ENCODE measurements around the gene JCHAIN.

JCHAIN gene

DNA sequence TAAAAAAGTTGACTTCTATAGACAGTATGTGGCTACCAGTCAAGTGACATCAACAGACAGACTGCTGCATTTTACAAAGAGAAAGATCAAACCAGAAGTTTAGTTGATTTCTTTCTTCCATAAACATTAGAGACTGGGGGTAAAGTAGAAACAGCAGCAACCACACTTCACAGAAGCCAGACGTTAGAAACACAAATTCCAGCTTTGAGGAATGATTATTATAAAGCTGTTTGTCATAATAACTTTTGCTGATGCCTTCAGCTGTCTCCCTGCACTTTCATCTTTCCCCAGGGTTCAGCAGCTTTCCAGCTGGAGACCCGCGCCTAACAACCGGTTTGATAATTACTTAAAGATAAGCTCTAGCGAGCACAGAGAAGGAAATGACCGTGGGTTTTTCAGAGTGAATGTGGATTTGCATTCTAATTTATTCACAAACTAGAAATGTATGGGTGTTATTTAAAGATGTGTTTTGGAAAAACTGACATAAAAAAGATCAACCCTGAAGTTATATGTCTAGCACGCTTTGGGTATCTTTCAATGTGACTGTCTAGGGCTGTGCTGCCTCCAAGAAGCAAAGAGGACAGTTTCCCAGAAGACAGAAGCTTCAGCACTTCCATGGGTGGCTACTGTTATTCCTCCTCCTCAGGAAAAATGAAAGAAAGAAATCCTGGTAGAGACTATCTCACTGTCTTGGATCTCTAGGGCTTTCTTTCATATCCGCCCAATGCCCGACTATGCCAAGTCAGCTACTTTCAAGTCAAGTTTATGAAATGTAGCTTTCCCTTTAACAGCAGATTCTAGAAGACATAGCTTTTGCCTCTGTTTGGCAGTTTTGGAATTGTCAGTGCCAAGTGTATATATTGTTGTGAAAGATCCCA lies 52.8 kb downstream of the JCHAIN start:
- DNase-seq (ENCODE audit: low read depth) = no peak
- H3K4me3 ChIP-seq (ENCODE audit: low read depth, low read length) = no peak overlapping the region
- no peak for TF ChIP-seq CTCF (IDR thresholded peaks at IDR 0.05; ENCODE audit: control insufficient read depth, extremely low read depth, insufficient read depth)

GRCh38 chr4:70608324-70608723 lies 58.0 kb downstream of the JCHAIN start:
- no peak for TF ChIP-seq CTCF (IDR thresholded peaks at IDR 0.05; ENCODE audit: control insufficient read depth, extremely low read depth, insufficient read depth)
- no peak overlapping the region for H3K4me3 ChIP-seq (ENCODE audit: low read depth, low read length)
- DNase-seq (ENCODE audit: low read depth) = no peak

DNA sequence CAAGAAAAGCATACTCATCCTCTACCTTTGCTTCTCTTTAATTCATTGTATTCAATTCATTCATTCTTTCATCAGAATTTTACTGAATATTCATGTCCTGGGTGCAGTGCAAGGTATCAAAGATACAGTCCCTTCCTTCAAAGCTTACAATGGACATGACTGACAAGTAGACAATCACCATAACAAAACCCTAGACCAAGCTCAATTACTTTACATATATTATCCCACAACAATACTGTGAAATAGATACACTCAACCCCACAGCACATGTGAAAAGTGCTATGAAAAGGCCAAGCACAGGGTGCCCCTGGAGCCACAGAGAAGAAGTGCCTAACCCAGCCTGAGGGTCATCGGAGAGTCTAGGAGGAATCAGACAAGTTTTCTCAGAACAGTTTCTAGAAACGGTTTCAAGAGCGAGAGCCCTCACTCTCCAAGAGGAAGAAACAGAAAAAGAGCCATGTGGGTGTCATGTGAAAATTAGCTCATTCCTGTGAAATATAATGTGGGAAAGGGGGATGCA lies 58.9 kb downstream of the JCHAIN start:
- no peak overlapping the region for H3K4me3 ChIP-seq (ENCODE audit: low read depth, low read length)
- no peak for DNase-seq (ENCODE audit: low read depth)
- TF ChIP-seq CTCF (IDR thresholded peaks at IDR 0.05; ENCODE audit: control insufficient read depth, extremely low read depth, insufficient read depth) = no peak

DNA sequence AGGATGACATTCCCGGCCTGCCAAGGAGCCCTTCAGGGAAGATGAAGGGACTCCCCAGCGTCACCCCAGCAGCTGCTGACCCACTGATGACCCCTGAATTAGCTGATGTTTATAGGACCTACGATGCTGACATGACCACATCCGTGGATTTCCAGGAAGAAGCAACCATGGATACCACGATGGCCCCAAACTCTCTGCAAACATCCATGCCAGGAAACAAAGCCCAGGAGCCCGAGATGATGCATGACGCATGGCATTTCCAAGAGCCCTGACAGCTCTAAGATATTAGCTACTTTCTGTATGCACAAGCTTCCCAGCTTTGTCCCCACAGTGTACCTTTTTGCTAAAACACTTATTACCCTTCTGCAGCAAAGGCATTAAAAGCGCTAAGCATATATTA lies 59.8 kb downstream of the JCHAIN start:
- DNase-seq (ENCODE audit: low read depth) = no peak
- no peak overlapping the region for H3K4me3 ChIP-seq (ENCODE audit: low read depth, low read length)
- no peak for TF ChIP-seq CTCF (IDR thresholded peaks at IDR 0.05; ENCODE audit: control insufficient read depth, extremely low read depth, insufficient read depth)
